Epithelial cell of prostate (primary cell): ENCODE results near the gene ZKSCAN4.
A peak's percentile ranks its signal among the peaks of the same experiment; 100 is the strongest.

Experiments
- DNase-seq: peaks from one replicate; pipeline ENCODE4 v3.0.0-alpha.2; 2011; ENCODE audit warnings: low read depth, low spot score
- H3K27ac ChIP-seq: fragments of 450-650 bp; 2 replicates; pipeline ENCODE4 v1.5.1; 2017; ENCODE audit warnings: mild to moderate bottlenecking

Gene ZKSCAN4

GRCh38 chr6:28252009-28252975, at the start of gene ZKSCAN4:
TSS of gene ZKSCAN4 (minus strand) at chr6:28252269. CDS start at chr6:28251980, 289 bp downstream.
- H3K27ac ChIP-seq: peak within 1 kb of the TSS; percentile 38
- peak; percentile 67 for DNase-seq

GRCh38 chr6:28296520-28297060, 44.5 kb upstream of the ZKSCAN4 start:
- no peak for DNase-seq

GRCh38 chr6:28295326-28295725, 43.3 kb upstream of the ZKSCAN4 start:
- DNase-seq: no peak

More at GRCh38 chr6:28296520-28297060, 44.5 kb upstream of the ZKSCAN4 start:
- H3K27ac ChIP-seq: no peak overlapping the region

GRCh38 chr6:28291573-28291972, 39.5 kb upstream of the ZKSCAN4 start:
- no peak for DNase-seq
- no peak overlapping the region for H3K27ac ChIP-seq

More at GRCh38 chr6:28295326-28295725, 43.3 kb upstream of the ZKSCAN4 start:
- H3K27ac ChIP-seq: no peak overlapping the region

- no peak overlapping the region for H3K27ac ChIP-seq
- DNase-seq: no peak
Observed at GRCh38 chr6:28282926-28283325, 30.9 kb upstream of the ZKSCAN4 start.

- no peak for DNase-seq
- peak within 1 kb of the TSS; percentile 5 for H3K27ac ChIP-seq
Observed at GRCh38 chr6:28281288-28282064, 29.4 kb upstream of the ZKSCAN4 start, which contains the start of gene PGBD1. TSS of gene PGBD1 (plus strand) at chr6:28281572. CDS start at chr6:28283814, 2,242 bp downstream.

GRCh38 chr6:28280595-28281287, 28.7 kb upstream of the ZKSCAN4 start:
- DNase-seq: no peak
- no peak overlapping the region for H3K27ac ChIP-seq

- DNase-seq: no peak
- no peak overlapping the region for H3K27ac ChIP-seq
Observed at GRCh38 chr6:28277746-28278145, 25.7 kb upstream of the ZKSCAN4 start.

- DNase-seq: no peak
Observed at GRCh38 chr6:28274888-28275287, 22.8 kb upstream of the ZKSCAN4 start.

GRCh38 chr6:28269492-28269891, 17.4 kb upstream of the ZKSCAN4 start:
- peak; percentile 48 for DNase-seq

More at GRCh38 chr6:28274888-28275287, 22.8 kb upstream of the ZKSCAN4 start:
- no peak overlapping the region for H3K27ac ChIP-seq

GRCh38 chr6:28267695-28268059, 15.6 kb upstream of the ZKSCAN4 start:
- H3K27ac ChIP-seq: peak overlapping the region; percentile 76
- DNase-seq: no peak

More at GRCh38 chr6:28269492-28269891, 17.4 kb upstream of the ZKSCAN4 start:
- peak overlapping the region; percentile 67 for H3K27ac ChIP-seq

- peak; percentile 39 for DNase-seq
- H3K27ac ChIP-seq: peak within 1 kb of the TSS; percentile 76
Observed at GRCh38 chr6:28266962-28267694, 15.1 kb upstream of the ZKSCAN4 start, which contains the start of gene ZSCAN26. TSS of gene ZSCAN26 (plus strand) at chr6:28267143. CDS start at chr6:28271920, 4,777 bp downstream.

GRCh38 chr6:28266563-28266961, 14.5 kb upstream of the ZKSCAN4 start:
- H3K27ac ChIP-seq: peak overlapping the region; percentile 76
- no peak for DNase-seq

GRCh38 chr6:28264834-28265401, 12.8 kb upstream of the ZKSCAN4 start:
- H3K27ac ChIP-seq: no peak overlapping the region
- no peak for DNase-seq

GRCh38 chr6:28263922-28264321, 11.9 kb upstream of the ZKSCAN4 start:
- no peak for DNase-seq
- H3K27ac ChIP-seq: no peak overlapping the region

GRCh38 chr6:28258877-28259777, 7.1 kb upstream of the ZKSCAN4 start, which contains the start of gene NKAPL:
TSS of gene NKAPL (plus strand) at chr6:28259297. CDS start at chr6:28259372, 75 bp downstream.
- H3K27ac ChIP-seq: no peak within 1 kb of the TSS
- no peak for DNase-seq

- H3K27ac ChIP-seq: no peak overlapping the region
- DNase-seq: no peak
Observed at GRCh38 chr6:28257042-28257441, 5.0 kb upstream of the ZKSCAN4 start.

- no peak for DNase-seq
- no peak overlapping the region for H3K27ac ChIP-seq
Observed at GRCh38 chr6:28254121-28254519, 2.1 kb upstream of the ZKSCAN4 start.
